ENCODE results near the gene TAPBP. TPM values are rescaled to one million over a fixed set of nuclear protein-coding genes. Genes with fewer than 3 reads are reported as not detected.
A peak's percentile ranks its signal among the peaks of the same experiment; 100 is the strongest.

TAPBP gene
- total and polyA plus RNA-seq, 9 of the 15 experiments (the other 6 are each of a cell fraction or from before 2014, with no cell fraction given), result 5.6 to 74.0 (median 22.3) TPM

GRCh38 chr6:33298773-33299236 lies 15.1 kb downstream of the TAPBP start, which contains the start of gene RGL2 (continued):
- TF ChIP-seq, protein P1, sequence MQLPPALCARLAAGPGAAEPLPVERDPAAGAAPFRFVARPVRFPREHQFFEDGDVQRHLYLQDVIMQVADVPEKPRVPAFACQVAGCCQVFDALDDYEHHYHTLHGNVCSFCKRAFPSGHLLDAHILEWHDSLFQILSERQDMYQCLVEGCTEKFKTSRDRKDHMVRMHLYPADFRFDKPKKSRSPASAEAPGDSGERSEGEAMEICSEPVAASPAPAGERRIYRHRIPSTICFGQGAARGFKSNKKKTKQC (CRISPR knock-in tag; IDR thresholded peaks at IDR 0.05), result no peak
- TF ChIP-seq, protein P2, sequence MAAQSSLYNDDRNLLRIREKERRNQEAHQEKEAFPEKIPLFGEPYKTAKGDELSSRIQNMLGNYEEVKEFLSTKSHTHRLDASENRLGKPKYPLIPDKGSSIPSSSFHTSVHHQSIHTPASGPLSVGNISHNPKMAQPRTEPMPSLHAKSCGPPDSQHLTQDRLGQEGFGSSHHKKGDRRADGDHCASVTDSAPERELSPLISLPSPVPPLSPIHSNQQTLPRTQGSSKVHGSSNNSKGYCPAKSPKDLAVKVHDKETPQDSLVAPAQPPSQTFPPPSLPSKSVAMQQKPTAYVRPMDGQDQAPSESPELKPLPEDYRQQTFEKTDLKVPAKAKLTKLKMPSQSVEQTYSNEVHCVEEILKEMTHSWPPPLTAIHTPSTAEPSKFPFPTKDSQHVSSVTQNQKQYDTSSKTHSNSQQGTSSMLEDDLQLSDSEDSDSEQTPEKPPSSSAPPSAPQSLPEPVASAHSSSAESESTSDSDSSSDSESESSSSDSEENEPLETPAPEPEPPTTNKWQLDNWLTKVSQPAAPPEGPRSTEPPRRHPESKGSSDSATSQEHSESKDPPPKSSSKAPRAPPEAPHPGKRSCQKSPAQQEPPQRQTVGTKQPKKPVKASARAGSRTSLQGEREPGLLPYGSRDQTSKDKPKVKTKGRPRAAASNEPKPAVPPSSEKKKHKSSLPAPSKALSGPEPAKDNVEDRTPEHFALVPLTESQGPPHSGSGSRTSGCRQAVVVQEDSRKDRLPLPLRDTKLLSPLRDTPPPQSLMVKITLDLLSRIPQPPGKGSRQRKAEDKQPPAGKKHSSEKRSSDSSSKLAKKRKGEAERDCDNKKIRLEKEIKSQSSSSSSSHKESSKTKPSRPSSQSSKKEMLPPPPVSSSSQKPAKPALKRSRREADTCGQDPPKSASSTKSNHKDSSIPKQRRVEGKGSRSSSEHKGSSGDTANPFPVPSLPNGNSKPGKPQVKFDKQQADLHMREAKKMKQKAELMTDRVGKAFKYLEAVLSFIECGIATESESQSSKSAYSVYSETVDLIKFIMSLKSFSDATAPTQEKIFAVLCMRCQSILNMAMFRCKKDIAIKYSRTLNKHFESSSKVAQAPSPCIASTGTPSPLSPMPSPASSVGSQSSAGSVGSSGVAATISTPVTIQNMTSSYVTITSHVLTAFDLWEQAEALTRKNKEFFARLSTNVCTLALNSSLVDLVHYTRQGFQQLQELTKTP (IDR thresholded peaks at IDR 0.05; ENCODE audit: low read depth in 1 of 2, partially characterized antibody in 2 of 2), result no peak
- TF ChIP-seq KDM5B (IDR thresholded peaks at IDR 0.05; ENCODE audit: insufficient replicate concordance, low read depth, low read length) (no peak), CBFB (CRISPR knock-in tag; IDR thresholded peaks at IDR 0.05) (no peak), JUNB (CRISPR knock-in tag; conservative IDR thresholded peaks at IDR 0.05) (no peak), MTA1 (IDR thresholded peaks at IDR 0.05; ENCODE audit: borderline replicate concordance) (no peak), MECOM (CRISPR knock-in tag; IDR thresholded peaks at IDR 0.05) (no peak), ZNF140 (CRISPR knock-in tag; IDR thresholded peaks at IDR 0.05) (no peak), MTA2 (IDR thresholded peaks at IDR 0.05; ENCODE audit: low read depth) (no peak; the same call in 1 of the 2 replicates), UBTF (IDR thresholded peaks at IDR 0.05; ENCODE audit: borderline replicate concordance in 1 of 2, low read depth in 2 of 2, low read length in 2 of 2) (no peak), CBX1 (IDR thresholded peaks at IDR 0.05; ENCODE audit: low read depth) (no peak), CTBP1 (IDR thresholded peaks at IDR 0.05; ENCODE audit: borderline replicate concordance) (no peak), ZNF253 (CRISPR knock-in tag; conservative IDR thresholded peaks at IDR 0.05) (no peak), RERE (CRISPR knock-in tag; IDR thresholded peaks at IDR 0.05; ENCODE audit: borderline replicate concordance) (0 out of 2 replicates have a peak, but pooled peaks have one; percentile 18), ZNF586 (CRISPR knock-in tag; conservative IDR thresholded peaks at IDR 0.05) (no peak), RBM15 (IDR thresholded peaks at IDR 0.05; ENCODE audit: insufficient read depth, low read length) (no peak)

Data from K562 (cell line).